HG03469 (cell line): ENCODE data around the gene CELF4.

Source experiments
- ATAC-seq: cut with Tn5 transposase; IDR thresholded peaks from one replicate; pipeline ENCODE4 v1.9.1; 2021; ENCODE audit warnings: mild to moderate bottlenecking, moderate library complexity, moderate number of reproducible peaks; ENCODE audit not compliant: unreplicated experiment

Gene CELF4

GRCh38 chr18:37299471-37300304 is 265.9 kb downstream of the CELF4 start:
- ATAC-seq, result peak; percentile 71

GRCh38 chr18:37298816-37299215 is 266.8 kb downstream of the CELF4 start:
- ATAC-seq, result no peak

GRCh38 chr18:37297106-37297505 is 268.5 kb downstream of the CELF4 start:
- ATAC-seq, result no peak

- no peak for ATAC-seq
Measured at GRCh38 chr18:37294951-37295350, 270.6 kb downstream of the CELF4 start.

- no peak for ATAC-seq
Measured at GRCh38 chr18:37293359-37293758, 272.2 kb downstream of the CELF4 start.

- no peak for ATAC-seq
Measured at GRCh38 chr18:37289423-37289822, 276.2 kb downstream of the CELF4 start.

- ATAC-seq, result no peak
Measured at GRCh38 chr18:37287601-37288000, 278.0 kb downstream of the CELF4 start.

GRCh38 chr18:37286801-37287200 is 278.8 kb downstream of the CELF4 start:
- no peak for ATAC-seq

GRCh38 chr18:37285825-37286224 is 279.8 kb downstream of the CELF4 start:
- ATAC-seq, result no peak

GRCh38 chr18:37284260-37284659 is 281.3 kb downstream of the CELF4 start:
- no peak for ATAC-seq

GRCh38 chr18:37282386-37283037 is 283.1 kb downstream of the CELF4 start:
- no peak for ATAC-seq

- no peak for ATAC-seq
Measured at GRCh38 chr18:37280701-37281393, 284.8 kb downstream of the CELF4 start.

GRCh38 chr18:37277804-37278203 is 287.8 kb downstream of the CELF4 start:
- no peak for ATAC-seq

GRCh38 chr18:37276111-37276890 is 289.3 kb downstream of the CELF4 start:
- no peak for ATAC-seq

- no peak for ATAC-seq
Measured at GRCh38 chr18:37275237-37275741, 290.3 kb downstream of the CELF4 start.

GRCh38 chr18:37274309-37275236 is 291.0 kb downstream of the CELF4 start:
- ATAC-seq, result no peak

GRCh38 chr18:37272841-37273240 is 292.8 kb downstream of the CELF4 start:
- no peak for ATAC-seq

- no peak for ATAC-seq
Measured at GRCh38 chr18:37272226-37272625, 293.4 kb downstream of the CELF4 start.

- no peak for ATAC-seq
Measured at GRCh38 chr18:37270666-37271052, 294.9 kb downstream of the CELF4 start.
